IMR-90 (cell line): Measurements from ENCODE around the gene SIM2. TPM values are rescaled to one million over a fixed set of nuclear protein-coding genes. Genes with fewer than 3 reads are reported as not detected.
A peak's percentile ranks its signal among the peaks of the same experiment; 100 is the strongest.

ENCODE experiments used
- ATAC-seq: fragments of 200-7000 bp; cut with Tn5 transposase; 2 replicates; pipeline ENCODE4 v1.9.1; 2020; ENCODE audit warnings: low read depth, mild to moderate bottlenecking, moderate library complexity
- BruUV-seq: library from RNA; stranded (reverse); fragments of 400-500 nt; replicated peaks from 2 replicates; lab custom pipeline; 2021; lab: Mats Ljungman, UMichigan
- CTCF ChIA-PET: fragments of 300-600 bp; formaldehyde crosslinking; extraction: SDS; loops from one replicate; lab custom pipeline; 2021; ENCODE audit warnings: antibody characterized with exemption; lab: Yijun Ruan, JAX
- POLR2A ChIA-PET: fragments of 300-600 bp; sonication (Branson Sonifier 250); formaldehyde crosslinking; loops from one replicate; lab custom pipeline; 2022; ENCODE audit warnings: antibody characterized with exemption; ENCODE audit not compliant: unreplicated experiment; lab: Charles Lee
- DNase-seq: peaks from one replicate; pipeline ENCODE4 v3.0.0; 2013
- H2AFZ ChIP-seq: replicated peaks from 2 replicates; pipeline ENCODE3; 2013; ENCODE audit warnings: low read length, mild to moderate bottlenecking; ENCODE audit not compliant: poor library complexity
- H2AK5ac ChIP-seq: 2 replicates; pipeline ENCODE4 v1.6.1; 2013; ENCODE audit warnings: low read depth, low read length, inconsistent platforms
- H2AK9ac ChIP-seq: replicated peaks from 2 replicates; pipeline ENCODE3; 2013; ENCODE audit warnings: mild to moderate bottlenecking, low read depth, low read length, moderate library complexity; ENCODE audit not compliant: poor library complexity
- H2BK120ac ChIP-seq: 2 replicates; pipeline ENCODE4 v1.6.1; 2013; ENCODE audit warnings: low read depth, low read length, inconsistent platforms
- H2BK15ac ChIP-seq: 3 replicates; pipeline ENCODE4 v1.6.1; 2013; ENCODE audit warnings: low read depth, low read length, inconsistent platforms
- H2BK20ac ChIP-seq: 2 replicates; pipeline ENCODE4 v1.6.1; 2013; ENCODE audit warnings: low read depth, mild to moderate bottlenecking, inconsistent platforms, low read length, moderate library complexity
- H2BK5ac ChIP-seq: 2 replicates; pipeline ENCODE4 v1.6.1; 2013; ENCODE audit warnings: mild to moderate bottlenecking, low read depth, low read length, inconsistent platforms; ENCODE audit not compliant: poor library complexity, severe bottlenecking
- H3K14ac ChIP-seq: replicated peaks from 2 replicates; pipeline ENCODE4 v1.6.1; 2013; ENCODE audit warnings: low read depth, low read length, inconsistent platforms
- H3K18ac ChIP-seq: 2 replicates; pipeline ENCODE4 v1.6.1; 2013; ENCODE audit warnings: low read depth, low read length, control low read depth
- H3K23ac ChIP-seq: 2 replicates; pipeline ENCODE4 v1.6.1; 2013; ENCODE audit warnings: low read depth, low read length, inconsistent platforms
- H3K27ac ChIP-seq: 2 replicates; pipeline ENCODE4 v1.5.1; 2013; ENCODE audit warnings: mild to moderate bottlenecking, control low read depth, low read length; ENCODE audit not compliant: insufficient read depth
- H3K27me3 ChIP-seq: 2 replicates; pipeline ENCODE4 v1.6.1; 2013; ENCODE audit warnings: low read length; ENCODE audit not compliant: control insufficient read depth, insufficient read depth
- H3K36me3 ChIP-seq: 2 replicates; pipeline ENCODE4 v1.6.1; 2013; ENCODE audit warnings: low read length, mixed read lengths; ENCODE audit not compliant: control insufficient read depth, insufficient read depth
- H3K4ac ChIP-seq: 2 replicates; pipeline ENCODE4 v1.6.1; 2013; ENCODE audit warnings: low read depth, low read length, inconsistent platforms
- H3K4me1 ChIP-seq: 2 replicates; pipeline ENCODE4 v1.6.1; 2013; ENCODE audit warnings: low read length, mixed read lengths; ENCODE audit not compliant: control insufficient read depth, insufficient read depth
- H3K4me2 ChIP-seq: 2 replicates; pipeline ENCODE4 v1.6.1; 2013; ENCODE audit warnings: low read depth, mild to moderate bottlenecking, control low read depth, low read length, moderate library complexity
- H3K4me3 ChIP-seq: 2 replicates; pipeline ENCODE4 v1.5.1; 2013; ENCODE audit warnings: low read depth, mild to moderate bottlenecking, control low read depth, low read length, moderate library complexity; ENCODE audit not compliant: insufficient read depth
- H3K56ac ChIP-seq: 2 replicates; pipeline ENCODE4 v1.6.1; 2013; ENCODE audit warnings: low read length, inconsistent platforms; ENCODE audit not compliant: insufficient read depth; ENCODE audit errors: extremely low read depth
- H3K79me1 ChIP-seq, 2 experiments: 2 replicates each; pipeline ENCODE4 v1.6.1; 2013; ENCODE audit warnings: low read length in 2 of 2, inconsistent platforms in 1 of 2, low read depth in 1 of 2
- H3K9ac ChIP-seq: 2 replicates; pipeline ENCODE4 v1.6.1; 2013; ENCODE audit warnings: low read depth, low read length, control low read depth
- H3K9me1 ChIP-seq: 2 replicates; pipeline ENCODE4 v1.6.1; 2013; ENCODE audit warnings: low read length, inconsistent platforms; ENCODE audit not compliant: insufficient read depth
- H3K9me3 ChIP-seq: 2 replicates; pipeline ENCODE4 v1.6.1; 2013; ENCODE audit warnings: low read length; ENCODE audit not compliant: control insufficient read depth, insufficient read depth
- H4K20me1 ChIP-seq: 2 replicates; pipeline ENCODE4 v1.6.1; 2013; ENCODE audit warnings: low read length, inconsistent platforms; ENCODE audit not compliant: insufficient read depth
- H4K5ac ChIP-seq: 2 replicates; pipeline ENCODE4 v1.6.1; 2013; ENCODE audit warnings: mild to moderate bottlenecking, low read depth, low read length, control low read depth
- H4K8ac ChIP-seq, 2 experiments: 2 replicates each; pipeline ENCODE4 v1.6.1; 2013; ENCODE audit warnings: low read depth in 2 of 2, low read length in 2 of 2, control low read depth in 1 of 2, inconsistent platforms in 1 of 2
- H4K91ac ChIP-seq: 2 replicates; pipeline ENCODE4 v1.6.1; 2013; ENCODE audit warnings: low read depth, low read length, inconsistent platforms; ENCODE audit not compliant: insufficient read depth
- BHLHE40 ChIP-seq: fragments of 150-350 bp; IDR thresholded peaks from 2 replicates; pipeline ENCODE4 v1.6.1; 2016; ENCODE audit warnings: mild to moderate bottlenecking, low read depth, low read length
- FOS ChIP-seq: fragments of 150-350 bp; IDR thresholded peaks from 2 replicates; pipeline ENCODE4 v1.6.1; 2016; ENCODE audit warnings: low read depth, low read length
- MAZ ChIP-seq: IDR thresholded peaks from 2 replicates; pipeline ENCODE4 v1.6.1; 2012; ENCODE audit warnings: low read depth, mild to moderate bottlenecking, low read length, improper control_type of control experiment, moderate library complexity, borderline replicate concordance
- MXI1 ChIP-seq: IDR thresholded peaks from 2 replicates; pipeline ENCODE4 v1.6.1; 2012; ENCODE audit warnings: low read depth, mild to moderate bottlenecking, low read length, moderate library complexity, borderline replicate concordance
- NFE2L2 ChIP-seq: fragments of 150-350 bp; IDR thresholded peaks from 2 replicates; pipeline ENCODE4 v1.6.1; 2016; ENCODE audit warnings: low read depth, mild to moderate bottlenecking, low read length
- RAD21 ChIP-seq: IDR thresholded peaks from 2 replicates; pipeline ENCODE4 v1.6.1; 2012; ENCODE audit warnings: low read length, improper control_type of control experiment
- RCOR1 ChIP-seq: IDR thresholded peaks from 2 replicates; pipeline ENCODE4 v1.6.1; 2012; ENCODE audit warnings: mild to moderate bottlenecking, low read length, improper control_type of control experiment; ENCODE audit not compliant: insufficient replicate concordance
- SMC3 ChIP-seq: fragments of 150-350 bp; IDR thresholded peaks from 2 replicates; pipeline ENCODE4 v1.6.1; 2016; ENCODE audit warnings: low read depth, mild to moderate bottlenecking, antibody characterized with exemption, low read length, moderate library complexity
- USF2 ChIP-seq: fragments of 150-350 bp; IDR thresholded peaks from 2 replicates; pipeline ENCODE4 v1.6.1; 2017; ENCODE audit warnings: mild to moderate bottlenecking, antibody characterized with exemption, low read length, low read depth
- WGBS, 2 experiments: methylation state at CpG; one replicate each; pipeline versions ENCODE4 v1.1.5 to v1.1.7; 2013; ENCODE audit warnings: missing lambda C conversion rate in 2 of 2; ENCODE audit not compliant: insufficient read length in 1 of 2; ENCODE audit errors: extremely low coverage in 2 of 2; 5-methylcytosine and 5-hydroxymethylcytosine counted together
- dilution Hi-C: fragments of 300-500 bp; cut with HindIII; formaldehyde crosslinking; loops from one replicate; pipeline ENCODE4 v1.14.3; 2018; ENCODE audit warnings: low sequenced_read_pairs; ENCODE audit not compliant: unreplicated experiment
- in situ Hi-C: fragments of 300-500 bp; cut with MboI; formaldehyde crosslinking; loops from 3 replicates; pipeline ENCODE4 v1.14.3; 2019; ENCODE audit warnings: low sequenced_read_pairs, inconsistent platforms, mixed read lengths
- intact Hi-C: fragments of 100-400 bp; cut with micrococcal nuclease; formaldehyde crosslinking; loops from 2 replicates; pipeline ENCODE4 v1.10.0; 2022
- polyA plus RNA-seq, 3 experiments: library from polyadenylated mRNA; depleted of rRNA; stranded (reverse); fragments of >200 nt; gene quantifications; 2 replicates each; pipeline ENCODE4 v1.2.3, GENCODE V29; 2012; ENCODE audit warnings: low replicate concordance in 1 of 3
- total RNA-seq: library from RNA; depleted of rRNA; stranded (reverse); fragments of >200 nt; gene quantifications from 2 replicates; pipeline ENCODE4 v1.2.3, GENCODE V29; 2012

The SIM2 gene
- total and polyA plus RNA-seq, 2 of the 4 experiments (the other 2 are of a cell fraction), result 2.2 to 7.5 TPM

- no peak for TF ChIP-seq USF2
Observed at GRCh38 chr21:36701756-36702621, 3.1 kb downstream of the SIM2 start (continued).

DNA sequence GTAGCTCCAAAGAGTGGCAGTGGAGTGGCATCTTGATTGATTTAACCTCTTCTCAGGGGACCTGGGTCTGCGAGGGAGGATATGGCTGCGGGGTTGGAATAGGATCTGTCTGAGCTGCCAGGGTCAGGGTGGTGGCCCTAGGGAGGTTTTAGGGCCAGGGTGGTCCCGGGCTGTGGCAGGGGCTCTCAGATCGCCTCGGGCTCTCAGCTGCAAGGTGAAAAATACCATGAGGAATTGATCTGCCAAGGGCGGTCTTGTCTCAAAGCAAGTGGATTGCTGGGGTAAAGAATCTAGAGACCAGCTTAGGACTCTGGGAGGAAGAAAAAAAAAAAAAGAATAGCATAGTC lies 3.7 kb downstream of the SIM2 start:
- Histone ChIP-seq H2BK5ac (peak overlapping the region; percentile 76), H3K4ac (peak overlapping the region; percentile 84), H2AK5ac (no peak overlapping the region; the same call in 1 of the 2 replicates), H3K36me3 (no peaks in the 10 kb centered on the region), H2BK15ac (no peak overlapping the region; the same call in 2 of the 3 replicates), H3K9me1 (no peaks in the 10 kb centered on the region; the same call in 1 of the 2 replicates), H3K14ac (peak overlapping the region; percentile 89), H3K56ac (peak overlapping the region; percentile 72; the same call in 1 of the 2 replicates), H3K18ac (0 out of 2 replicates have a peak overlapping the region, but pooled peaks have one; percentile 9), H4K91ac (peak overlapping the region; percentile 75; the same call in 1 of the 2 replicates), H4K20me1 (peaks cover 27% of the 10 kb centered on the region), H3K4me2 (peak overlapping the region; percentile 44), H2BK20ac (peak overlapping the region; percentile 68), H3K23ac (peak overlapping the region; percentile 85), H3K27me3 (peaks cover 95% of the 10 kb centered on the region), H2AK9ac (peak overlapping the region; percentile 65), H3K4me1 (no peaks in the 10 kb centered on the region; the same call in 1 of the 2 replicates), H4K8ac (peak overlapping the region in 1 of 2 experiments; percentile 77; a peak in 2 of 4 replicates), H2AFZ (no peak overlapping the region), H2BK120ac (peak overlapping the region; percentile 57), H3K27ac (peak overlapping the region; percentile 33; the same call in 1 of the 2 replicates), H4K5ac (no peak overlapping the region), H3K4me3 (peak overlapping the region; percentile 57), H3K9ac (peak overlapping the region; percentile 53; the same call in 1 of the 2 replicates), H3K79me1 (no peaks in the 10 kb centered on the region), H3K9me3 (no peaks in the 10 kb centered on the region)
- intact Hi-C loops, result loop anchor here (5.0 kb wide), 1 partner anchor 215 kb away; no protein-coding TSS in a partner anchor
- no peak for TF ChIP-seq BHLHE40
- no peak for TF ChIP-seq NFE2L2
- TF ChIP-seq RCOR1, result no peak
- TF ChIP-seq FOS, result no peak
- TF ChIP-seq MXI1, result no peak
- TF ChIP-seq SMC3, result no peak
- TF ChIP-seq MAZ, result no peak
- no peak for TF ChIP-seq RAD21
- dilution Hi-C loops, result no loop called here
- 42% methylated on average over 5 of the region's 6 CpGs; no CpG with 5 or more reads in 1 of the 2 experiments for WGBS, 2 experiments
- ChIA-PET POLR2A (no interaction called here), CTCF (interaction anchor here (0.8 to 1.2 kb wide), 2 partner anchors 8 to 197 kb away, joined by 3 to 4 read pairs; no protein-coding TSS in a partner anchor)
- in situ Hi-C loops, result no loop called here
- no peak for ATAC-seq
- no TSS peak for BruUV-seq
- DNase-seq, result no peak
